GM19438 (cell line): ENCODE data around the gene SF3B3.
"Not testable (repeated sequence)": the region's sequence is repeated elsewhere in the genome, so short reads cannot be mapped to it uniquely, and the experiment has no call there.

Source experiments
- ATAC-seq: cut with Tn5 transposase; IDR thresholded peaks from one replicate; pipeline ENCODE4 v1.9.1; 2021; ENCODE audit warnings: low read depth; ENCODE audit not compliant: unreplicated experiment

SF3B3 gene

DNA sequence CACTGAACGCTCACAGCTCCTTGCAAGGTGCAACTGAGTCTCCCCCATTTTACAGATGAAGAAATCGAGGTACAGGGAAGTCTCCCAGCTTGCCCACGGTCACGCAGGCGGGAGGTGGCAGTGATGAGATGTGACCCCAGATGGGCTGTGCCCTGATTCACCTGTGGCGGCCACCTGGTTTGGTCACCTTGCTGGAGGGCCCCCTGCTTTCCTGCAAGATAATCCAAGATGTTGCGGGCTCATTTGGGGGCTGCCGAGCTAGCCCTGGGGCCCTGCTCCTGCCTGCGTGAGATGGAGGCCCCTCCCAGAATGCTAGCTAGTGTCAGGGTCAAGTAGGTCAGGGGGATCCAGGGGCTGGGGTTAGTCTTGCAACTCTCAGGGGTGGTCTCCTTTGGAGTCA lies 63.1 kb downstream of the SF3B3 start:
- ATAC-seq = no peak

DNA sequence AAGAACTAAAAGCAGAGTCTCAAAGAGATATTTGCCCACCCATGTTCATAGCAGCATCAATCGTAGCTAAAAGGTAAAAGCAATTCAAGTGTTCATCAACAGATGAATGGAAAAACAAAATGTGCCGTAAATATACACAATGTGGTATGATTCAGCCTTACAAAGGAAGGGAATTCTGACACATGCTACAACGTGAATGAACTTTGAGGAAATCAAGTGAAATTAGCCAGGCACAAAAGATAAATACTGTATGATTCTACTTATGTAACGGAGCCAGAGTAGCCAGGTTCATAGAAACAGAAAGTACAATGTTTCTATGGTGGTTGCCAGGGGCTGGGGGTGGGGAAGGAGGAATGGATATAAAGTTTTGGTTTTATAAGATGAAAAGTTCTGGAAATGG lies 64.9 kb downstream of the SF3B3 start:
- ATAC-seq = no peak

DNA sequence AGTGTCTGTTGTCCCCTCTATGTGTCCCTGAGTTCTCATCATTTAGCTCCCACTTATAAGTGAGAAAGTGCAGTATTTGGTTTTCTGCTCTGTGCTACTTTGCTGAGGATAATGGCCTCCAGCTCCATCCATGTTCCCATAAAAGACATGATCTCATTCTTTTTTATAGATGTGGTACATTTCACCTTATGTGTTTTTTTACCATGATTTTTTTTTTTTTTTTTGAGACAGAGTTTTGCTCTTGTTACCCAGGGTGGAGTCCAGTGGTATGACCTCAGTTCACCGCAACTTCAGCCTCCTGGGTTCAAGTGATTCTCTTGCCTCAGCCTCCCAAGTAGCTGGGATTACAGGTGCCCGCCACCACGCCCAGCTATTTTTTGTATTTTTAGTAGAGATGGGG lies 65.8 kb downstream of the SF3B3 start:
- not testable (repeated sequence) for ATAC-seq

DNA sequence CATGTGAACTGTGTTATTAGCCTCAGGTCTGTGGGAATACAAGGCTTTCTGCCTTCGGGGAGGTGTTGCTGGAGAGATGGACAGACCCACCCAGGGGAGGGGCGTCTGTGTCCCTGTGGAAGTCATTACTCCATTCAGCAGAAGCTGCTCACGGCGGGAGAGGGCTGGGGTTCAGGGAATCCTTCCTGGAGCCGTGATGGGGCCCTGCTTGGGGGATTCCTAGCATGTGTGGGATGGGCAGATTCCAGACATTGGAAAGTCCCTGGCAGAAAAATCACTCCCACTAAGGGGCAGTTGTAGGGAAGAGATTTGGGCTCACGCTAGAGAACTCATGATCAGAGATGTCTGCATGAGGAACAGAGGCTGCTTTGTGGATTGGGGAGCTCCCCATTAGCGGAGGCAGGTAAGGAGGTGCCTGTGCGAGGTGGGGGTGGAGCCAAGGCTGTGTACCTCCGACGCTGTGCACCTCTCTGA lies 66.4 kb downstream of the SF3B3 start:
- no peak for ATAC-seq

DNA sequence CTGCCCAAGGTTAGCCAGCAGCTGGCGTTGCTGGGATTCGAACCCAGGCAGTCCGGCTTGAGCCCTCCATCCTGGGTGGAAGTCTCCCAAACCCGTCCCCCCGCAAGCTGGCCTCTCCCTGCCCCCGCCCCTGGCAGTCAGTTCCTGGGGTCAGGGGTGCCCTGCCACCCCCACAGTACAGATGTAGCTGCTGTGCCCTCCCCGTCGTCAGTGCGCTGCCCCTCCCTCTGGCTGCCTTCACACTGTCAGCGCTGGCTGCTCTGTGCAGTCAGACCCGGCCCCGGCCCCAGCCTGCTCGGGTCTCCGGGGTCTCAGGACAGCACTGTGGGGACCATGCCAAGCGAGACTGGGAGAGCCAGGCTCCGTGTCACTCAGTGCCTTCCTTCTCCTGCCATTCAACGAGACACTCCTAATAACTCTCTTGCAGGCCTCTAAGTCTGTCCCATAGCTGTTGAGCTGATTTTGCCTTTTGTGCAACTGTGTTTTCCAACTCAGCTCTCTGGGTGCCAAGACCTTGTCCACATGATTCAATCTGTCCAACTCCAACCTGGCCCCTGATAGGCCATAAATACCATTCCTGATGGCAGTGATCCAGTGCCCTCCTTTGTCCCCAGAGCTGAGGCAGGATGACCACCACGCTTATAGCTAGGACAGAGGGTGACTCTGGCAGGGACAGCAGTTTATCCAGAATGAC lies 67.3 kb downstream of the SF3B3 start:
- no peak for ATAC-seq

DNA sequence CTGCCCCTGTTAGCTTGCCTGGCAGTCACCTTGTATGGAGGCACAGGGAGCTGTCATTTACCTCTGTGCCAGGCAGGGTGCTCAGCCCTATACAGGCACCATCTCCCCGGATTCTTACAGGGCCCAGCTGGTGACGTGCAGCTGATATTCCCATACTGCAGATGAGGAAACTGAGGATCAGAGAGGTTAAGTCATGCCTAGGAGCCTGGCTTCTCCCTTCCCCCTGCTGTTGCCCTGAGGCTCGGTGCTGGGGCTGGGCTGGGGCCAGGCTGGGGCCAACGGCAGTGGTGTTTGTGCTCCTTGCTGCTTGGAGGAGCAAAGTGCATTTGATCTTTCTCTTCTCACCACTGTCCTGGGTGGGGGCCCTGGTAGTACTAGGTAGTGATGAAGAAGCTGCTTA lies 68.0 kb downstream of the SF3B3 start:
- no peak for ATAC-seq

DNA sequence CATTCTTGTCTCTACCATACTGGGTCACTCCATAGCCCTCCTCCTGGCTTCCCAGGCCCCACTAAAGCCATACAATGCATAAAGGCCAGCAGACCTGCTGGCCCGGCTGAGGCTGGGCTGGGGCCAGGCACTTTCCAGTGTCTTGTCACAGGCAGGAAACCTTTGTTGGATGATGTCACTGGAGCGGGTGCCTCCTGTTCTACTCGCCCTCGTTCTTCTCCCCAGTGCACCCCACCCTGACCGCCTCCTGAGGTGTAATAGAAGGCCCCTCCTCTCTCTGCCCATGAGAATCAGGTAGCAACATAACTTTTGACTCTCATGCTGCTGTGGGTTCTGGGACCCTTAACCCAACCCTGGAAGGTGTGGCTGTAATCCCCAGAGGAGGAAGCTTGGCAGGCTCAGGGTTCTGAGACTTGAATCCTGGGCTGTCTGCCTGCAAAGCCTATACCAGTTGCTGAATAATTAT lies 68.5 kb downstream of the SF3B3 start:
- ATAC-seq = no peak

DNA sequence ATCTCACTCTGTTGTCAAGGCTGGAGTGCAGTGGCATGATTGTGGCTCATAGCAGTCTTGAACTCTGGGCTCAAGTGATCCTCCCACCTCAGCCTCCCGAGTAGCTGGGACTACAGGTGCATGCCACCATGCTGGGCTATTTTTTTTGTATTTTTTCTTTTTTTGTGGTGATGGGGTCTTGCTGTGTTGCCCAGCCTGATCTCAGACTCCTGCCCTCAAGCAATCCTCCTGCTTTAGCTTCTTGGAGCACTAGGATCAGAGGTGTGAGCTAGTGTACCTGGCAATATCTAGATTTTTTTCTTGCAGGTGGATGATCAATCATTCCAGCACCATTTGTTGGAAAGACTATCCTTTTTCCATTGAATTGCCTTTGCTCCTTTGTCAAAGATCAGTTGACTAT lies 69.9 kb downstream of the SF3B3 start:
- no peak for ATAC-seq

DNA sequence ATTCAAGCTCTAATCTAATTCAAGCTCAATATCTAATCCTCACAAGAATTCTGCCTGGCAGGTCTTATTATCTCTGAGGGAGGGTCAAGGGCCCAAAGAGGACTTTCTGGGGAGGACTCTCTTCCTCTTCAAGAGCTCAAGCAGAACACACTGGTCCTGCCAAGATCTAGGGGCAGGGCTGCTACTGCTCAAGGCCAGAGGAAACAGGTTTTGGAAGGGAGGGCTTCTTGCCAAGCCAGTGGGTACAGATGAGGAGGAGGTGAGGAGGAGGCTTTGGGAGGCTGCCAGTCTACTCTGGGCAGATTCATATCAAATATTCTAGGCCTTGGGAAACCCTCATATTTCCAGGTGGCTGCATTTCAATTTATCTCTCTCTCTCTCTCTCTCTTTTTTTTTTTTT lies 71.0 kb downstream of the SF3B3 start:
- ATAC-seq = no peak

DNA sequence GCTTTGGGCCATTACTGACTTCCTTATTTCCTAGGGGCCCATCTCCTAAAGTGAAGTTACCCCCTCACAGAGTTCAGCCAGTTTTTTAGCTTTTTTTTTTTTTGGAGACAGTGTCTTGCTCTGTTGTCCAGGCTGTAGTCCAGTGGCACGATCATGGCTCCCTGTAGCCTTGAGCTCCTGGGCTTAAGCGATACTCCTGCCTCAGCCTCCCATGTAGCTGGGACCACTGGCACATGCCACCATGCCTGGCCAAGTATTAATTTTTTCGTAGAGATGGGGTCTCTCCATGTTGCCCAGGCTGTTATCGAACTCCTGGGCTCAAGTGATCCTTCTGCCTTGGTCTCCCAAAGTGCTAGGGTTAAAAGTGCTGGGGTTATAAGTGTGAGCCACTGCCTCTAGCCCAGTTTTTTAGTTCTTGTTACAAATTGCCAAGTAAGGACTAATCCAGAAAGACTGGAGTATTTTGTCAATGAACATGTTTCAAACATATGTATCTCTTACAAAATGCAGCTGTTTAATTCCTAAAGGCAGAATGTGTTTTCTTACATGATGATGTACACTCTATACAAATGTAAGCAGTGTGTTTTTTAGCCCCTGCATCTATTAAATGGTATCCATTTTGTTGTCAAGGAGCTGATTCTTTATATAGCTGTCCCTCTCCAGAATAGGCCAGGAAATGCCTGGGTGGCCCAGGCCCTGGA lies 73.7 kb downstream of the SF3B3 start:
- no peak for ATAC-seq

DNA sequence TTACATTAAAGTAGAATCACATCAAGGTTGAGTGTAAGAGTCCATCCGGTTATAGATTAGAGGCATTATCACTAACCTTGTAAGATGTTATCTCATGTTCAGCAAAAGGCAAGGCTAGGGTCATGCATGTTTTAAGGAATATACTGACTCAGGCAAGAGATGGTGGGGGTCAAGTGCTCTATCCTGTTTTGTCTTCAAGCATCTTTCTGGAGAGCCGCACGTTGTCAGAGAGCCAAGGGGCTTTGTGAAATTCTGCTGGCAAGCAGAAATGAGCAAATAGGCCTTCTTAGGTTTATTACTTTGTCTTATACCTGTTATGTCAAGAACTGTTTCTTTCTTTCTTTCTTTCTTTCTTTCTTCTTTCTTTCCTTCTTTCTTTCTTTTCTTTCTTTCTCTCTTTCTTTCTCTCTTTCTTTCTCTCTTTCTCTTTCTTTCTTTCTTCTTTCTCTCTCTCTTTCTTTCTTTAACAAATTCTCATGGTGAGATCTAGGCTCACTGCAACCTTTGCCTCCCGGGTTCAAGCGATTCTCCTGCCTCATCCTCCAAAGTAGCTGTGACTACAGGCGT lies 75.4 kb downstream of the SF3B3 start:
- no peak for ATAC-seq

DNA sequence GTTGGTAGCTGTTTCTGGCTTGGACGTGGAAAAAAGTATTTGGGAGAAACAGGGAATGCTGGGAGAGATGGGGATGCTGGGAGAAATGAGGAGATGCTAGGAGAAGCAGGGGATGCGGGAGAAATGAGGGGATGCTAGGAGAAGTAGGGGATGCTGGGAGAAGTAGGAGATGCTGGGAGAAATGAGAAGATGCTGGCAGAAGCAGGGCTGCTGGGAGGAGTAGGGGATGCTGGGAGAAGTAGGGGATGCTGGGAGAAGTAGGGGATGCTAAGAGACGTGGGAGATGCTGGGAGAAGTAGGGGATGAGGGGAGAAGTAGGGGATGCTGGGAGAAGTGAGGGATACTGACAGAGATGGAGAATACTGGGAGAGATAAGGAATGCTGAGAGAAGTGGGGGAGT lies 77.1 kb downstream of the SF3B3 start:
- ATAC-seq = no peak

DNA sequence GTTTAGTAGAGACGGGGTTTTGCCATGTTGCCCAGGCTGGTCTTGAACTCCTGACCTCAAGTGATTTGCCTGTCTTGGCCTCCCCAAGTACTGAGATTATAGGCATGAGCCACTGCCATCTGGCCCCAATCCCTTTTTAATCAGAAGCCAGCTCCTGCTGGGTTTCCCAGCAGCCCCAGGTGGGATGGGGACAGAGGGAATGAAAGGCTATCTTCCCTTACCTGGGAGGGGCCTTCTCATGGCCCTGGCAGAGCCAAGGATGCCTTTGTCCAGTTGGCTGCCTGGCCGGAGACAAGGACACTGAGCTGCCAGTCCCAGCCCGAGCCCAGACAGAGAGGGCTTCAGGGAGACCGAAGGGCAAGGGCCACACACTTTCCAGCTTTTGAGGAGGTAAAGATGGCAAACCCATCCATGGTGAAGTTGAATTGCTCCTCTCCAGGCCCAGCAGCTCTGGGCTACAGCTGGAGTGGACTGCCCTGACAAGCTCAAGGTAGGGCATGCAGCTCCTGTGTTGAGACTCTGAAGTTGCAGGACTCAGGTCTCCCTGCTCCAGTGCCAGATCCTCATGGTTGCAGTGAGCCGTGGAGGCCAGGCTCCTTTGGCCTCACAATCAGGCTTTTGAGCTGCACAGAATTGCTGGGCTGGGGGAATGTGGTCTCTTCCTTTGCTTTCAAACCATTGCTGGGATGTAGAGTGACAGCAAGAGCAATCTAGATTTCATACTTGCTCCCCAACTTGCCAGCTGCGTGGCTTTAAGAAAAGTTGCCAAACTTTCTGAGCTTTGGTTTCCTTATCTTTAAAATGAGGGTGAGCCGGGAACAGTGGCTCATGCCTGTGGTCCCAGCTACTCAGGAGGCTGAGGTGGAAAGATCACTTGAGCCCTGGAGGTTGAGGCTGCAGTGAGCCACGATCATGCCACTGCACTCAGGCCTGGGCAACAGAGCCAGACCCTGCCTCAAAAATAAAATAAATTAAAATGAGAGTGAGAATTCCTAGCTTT lies 78.3 kb downstream of the SF3B3 start:
- ATAC-seq = no peak

DNA sequence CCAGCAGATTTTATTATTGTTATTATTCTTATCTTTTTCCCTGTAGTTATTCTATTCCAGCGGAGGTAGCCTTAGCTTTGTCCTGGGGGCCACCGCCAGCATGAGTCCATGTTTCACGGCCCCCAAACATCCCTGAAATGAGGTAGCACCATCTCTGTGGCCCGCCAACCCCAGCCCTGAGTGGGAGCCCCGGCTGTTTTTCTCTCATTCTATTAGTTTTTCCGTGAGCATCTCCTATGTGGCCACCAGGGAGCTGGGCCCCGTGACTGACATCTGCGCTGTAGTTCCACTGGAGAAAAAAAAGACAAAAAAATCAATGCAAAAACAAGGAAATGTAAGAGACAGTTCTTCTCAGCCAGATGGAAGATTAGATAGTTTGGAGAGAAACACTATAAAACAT lies 79.2 kb downstream of the SF3B3 start:
- ATAC-seq = no peak

DNA sequence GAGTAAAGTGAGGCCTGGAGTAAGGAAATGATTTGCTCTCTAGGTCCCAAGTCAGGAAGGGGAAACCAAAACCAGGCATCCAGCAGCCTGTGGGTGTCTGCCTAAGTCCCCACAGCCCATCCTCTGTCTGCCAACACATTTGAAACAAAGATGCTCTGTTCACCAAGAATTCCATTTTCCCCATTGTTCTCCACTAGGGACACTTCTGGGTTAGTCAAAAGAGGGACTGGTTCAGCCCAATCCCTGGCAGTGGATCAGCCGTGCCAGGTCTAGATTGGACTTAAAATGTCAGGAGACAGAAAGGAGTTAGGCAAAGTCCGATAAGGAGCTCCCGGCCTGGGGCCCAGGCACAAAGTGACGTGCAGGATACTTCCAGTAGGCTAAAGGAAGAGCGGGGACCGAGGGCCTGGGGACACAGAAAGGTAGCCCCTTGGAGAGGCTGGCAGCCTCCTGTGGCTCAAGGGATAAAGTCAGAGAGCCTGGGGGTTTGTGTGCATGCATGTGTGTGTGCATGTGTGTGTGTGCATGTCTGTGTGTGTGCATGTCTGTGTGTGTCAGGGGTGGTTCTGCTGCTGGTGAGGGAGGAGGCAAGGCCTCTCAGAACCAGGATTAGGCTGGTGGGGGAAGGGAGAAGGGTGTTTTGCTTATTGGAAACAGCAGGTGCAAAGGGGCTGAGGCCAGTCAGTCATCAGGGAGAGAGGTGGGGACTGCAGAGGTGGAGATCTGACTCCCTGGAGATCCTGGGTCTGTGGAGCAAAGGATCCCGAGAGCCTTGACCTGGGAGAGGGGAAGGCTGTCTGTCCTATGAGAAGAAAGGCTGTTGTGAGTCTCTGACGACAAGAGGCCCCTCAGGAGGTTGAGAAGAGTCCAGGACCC lies 81.0 kb downstream of the SF3B3 start:
- no peak for ATAC-seq

DNA sequence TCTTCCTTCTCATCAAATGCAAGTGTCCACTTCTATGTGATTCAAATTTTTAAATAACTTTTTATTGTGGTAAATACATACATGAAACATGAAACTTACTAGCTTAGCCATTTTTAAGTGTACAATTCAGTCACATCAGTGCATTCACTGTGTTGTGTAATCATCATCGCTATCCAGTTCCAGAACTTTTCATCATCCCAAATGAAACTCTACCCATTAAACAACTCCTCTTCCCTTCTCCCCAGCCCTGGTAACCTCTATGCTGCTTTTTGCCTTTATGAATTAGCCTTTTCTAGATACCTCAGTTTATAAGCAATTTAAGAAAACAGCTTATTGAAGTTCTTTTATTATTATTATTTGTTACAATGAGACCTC lies 81.7 kb downstream of the SF3B3 start:
- ATAC-seq = no peak

DNA sequence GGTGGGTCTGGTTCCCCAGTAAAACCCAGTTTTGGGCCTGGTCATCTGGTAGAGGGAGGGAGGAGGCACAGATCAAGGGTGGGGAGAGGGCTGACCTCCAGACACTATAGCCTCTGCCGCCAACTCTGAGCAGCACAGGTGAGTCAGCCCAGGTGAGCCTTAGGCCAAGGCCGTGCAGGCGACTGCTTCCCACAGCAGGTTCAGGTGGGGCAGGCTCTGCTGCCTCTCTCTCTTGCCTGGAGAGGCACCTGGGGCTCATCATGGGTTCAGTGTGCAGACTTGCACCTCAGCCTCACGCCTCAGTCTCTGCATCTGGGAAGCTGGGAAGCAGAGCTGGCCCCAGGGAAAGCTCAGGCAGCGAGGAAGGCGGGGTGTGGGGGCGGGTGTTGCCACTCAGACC lies 84.9 kb downstream of the SF3B3 start:
- no peak for ATAC-seq

DNA sequence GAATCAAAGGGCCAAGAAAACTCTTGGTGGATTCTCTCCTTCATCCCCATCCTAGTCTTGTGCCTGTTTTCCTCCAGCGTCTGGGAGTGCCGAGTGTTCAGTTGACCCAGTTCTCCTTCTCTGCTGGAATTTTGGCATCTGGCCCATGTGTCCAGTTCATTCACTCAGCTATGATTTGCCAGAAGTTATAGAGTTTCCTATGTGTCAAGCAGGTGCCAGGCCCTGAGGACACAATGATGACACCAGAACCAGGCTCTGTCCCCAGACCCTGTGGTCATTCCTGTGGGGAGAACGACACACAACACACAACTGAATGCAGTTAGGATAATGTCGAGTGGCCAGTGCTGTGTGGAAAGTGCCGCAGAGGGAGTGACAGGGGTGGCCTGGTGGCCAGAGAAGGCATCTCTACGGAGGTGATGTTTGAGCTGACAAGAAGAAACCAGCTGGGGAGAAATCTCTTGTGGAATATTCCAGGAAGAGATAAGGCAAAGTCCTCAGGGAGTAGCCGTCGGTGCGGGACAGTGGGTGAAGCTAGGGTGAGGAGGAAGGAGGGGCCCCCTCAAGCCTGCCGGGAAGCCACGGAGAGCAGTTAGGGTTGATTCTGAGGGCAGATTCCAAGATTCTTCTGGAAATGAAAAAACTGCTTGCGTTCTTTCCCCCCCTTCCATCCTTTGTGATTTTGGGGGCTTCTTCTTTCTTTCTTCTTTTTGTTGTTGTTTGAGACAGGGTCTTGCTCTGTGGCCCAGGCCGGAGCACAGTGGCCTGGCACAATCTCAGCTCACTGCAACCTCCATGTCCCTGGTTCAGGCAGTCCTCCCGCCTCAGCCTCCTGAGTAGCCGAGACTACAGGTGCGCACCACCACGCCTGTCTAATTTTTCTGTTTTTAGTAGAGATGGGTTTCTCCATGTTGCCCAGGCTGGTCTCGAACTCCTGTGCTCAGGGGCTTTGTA lies 86.9 kb downstream of the SF3B3 start:
- ATAC-seq = no peak

DNA sequence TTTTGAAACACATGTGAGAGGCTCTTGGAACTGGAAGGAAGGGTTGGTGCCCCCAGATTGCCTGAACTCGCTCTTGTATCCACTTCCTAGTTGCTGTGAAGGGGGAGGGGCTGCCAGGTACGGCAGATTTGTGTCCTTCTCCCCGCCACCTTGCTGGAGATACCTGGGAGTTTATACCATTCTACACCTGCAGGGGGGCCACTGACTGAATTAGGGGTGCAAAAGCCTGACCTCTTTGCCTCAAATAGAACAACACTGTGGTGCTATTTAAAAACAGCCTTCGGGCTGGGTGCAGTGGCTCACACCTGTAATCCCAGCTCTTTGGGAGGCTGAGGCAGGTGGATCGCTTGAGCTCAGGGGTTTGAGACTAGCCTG lies 87.6 kb downstream of the SF3B3 start:
- no peak for ATAC-seq
